Measurements from ENCODE around the gene TNS1. TPM values are rescaled to one million over a fixed set of nuclear protein-coding genes. Genes with fewer than 3 reads are reported as not detected.

Gene TNS1
- total and polyA plus RNA-seq, 9 of the 15 experiments (the other 6 are each of a cell fraction or from before 2014, with no cell fraction given), result 0.13 to 2.7 (median 0.77) TPM

DNA sequence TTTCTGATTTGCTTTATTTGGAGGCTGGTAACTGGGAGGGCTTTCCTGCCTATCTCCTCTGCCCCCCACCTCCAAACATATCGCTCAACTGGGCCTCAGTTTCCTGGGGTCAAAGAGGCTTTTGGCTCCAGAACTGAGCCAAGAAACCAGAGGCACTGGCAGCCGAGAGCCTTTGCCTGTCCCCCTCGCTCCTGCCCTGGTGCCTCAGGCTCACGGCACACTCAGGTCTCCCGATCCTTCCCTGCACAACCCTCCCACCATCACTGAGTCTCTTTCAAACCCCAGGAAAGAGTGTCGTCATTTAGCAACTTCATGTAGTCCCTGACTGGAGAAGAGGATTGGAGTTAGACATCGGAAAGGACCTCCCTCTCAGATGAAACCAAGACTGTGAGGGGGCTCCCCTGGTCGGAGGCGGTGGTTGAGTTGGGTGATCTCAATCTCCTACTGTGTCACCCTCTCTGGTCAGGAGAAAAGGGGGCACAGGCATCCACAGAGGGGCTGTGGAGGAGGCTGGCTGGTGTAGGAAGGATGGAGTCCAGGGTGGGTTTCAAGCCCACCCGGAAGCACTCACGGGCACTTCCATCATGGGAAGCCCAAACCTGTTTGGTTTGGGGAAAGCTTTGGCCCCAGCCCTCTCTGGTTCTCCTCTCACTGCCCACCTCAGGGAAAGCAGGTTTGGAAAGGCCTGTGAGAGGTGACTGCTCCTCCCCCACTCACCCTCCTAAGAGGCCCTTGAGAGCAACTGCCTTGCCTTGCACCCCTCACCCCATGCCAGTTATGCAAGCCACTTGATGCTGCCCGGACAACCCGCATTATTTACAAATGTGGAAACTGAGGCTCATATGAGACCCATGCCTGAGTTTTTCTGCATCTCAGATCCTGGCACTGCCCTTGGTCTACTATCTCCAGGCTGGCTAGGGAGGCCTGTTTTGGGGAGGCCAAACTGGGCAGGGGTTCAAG lies 62.3 kb downstream of the TNS1 start:
- Histone ChIP-seq H3K27me3 (ENCODE audit: control insufficient read depth in 2 of 2, insufficient read depth in 2 of 2, low read length in 2 of 2) (peaks cover 0 to 18% of the 10 kb centered on the region in 2 experiments; a peak in 3 of 5 replicates), H3K9ac (ENCODE audit: insufficient read depth in 1 of 2, low read depth in 2 of 2, low read length in 2 of 2) (no peak overlapping the region), H3K4me1 (replicated peaks in 1 of 2; ENCODE audit: control insufficient read depth in 2 of 2, insufficient read depth in 2 of 2, low read length in 2 of 2) (peaks cover 2 to 15% of the 10 kb centered on the region in 2 experiments; a peak in 3 of 5 replicates), H3K9me3 (replicated peaks; ENCODE audit: control insufficient read depth, insufficient read depth, low read depth, low read length) (no peaks in the 10 kb centered on the region), H4K20me1 (replicated peaks; ENCODE audit: control insufficient read depth, insufficient read depth, low read length) (no peaks in the 10 kb centered on the region), H3K4me3 (no peak overlapping the region), H3K36me3 (ENCODE audit: control insufficient read depth, insufficient read depth, low read length) (no peaks in the 10 kb centered on the region), H3K4me2 (ENCODE audit: insufficient read depth, low read length) (no peak overlapping the region), H3K79me2 (ENCODE audit: control insufficient read depth, insufficient read depth, low read length) (no peaks in the 10 kb centered on the region), H2AFZ (ENCODE audit: low read depth, low read length) (no peak overlapping the region), H3K9me1 (ENCODE audit: control insufficient read depth, insufficient read depth, low read length) (no peaks in the 10 kb centered on the region), H3K27ac (ENCODE audit: extremely low read depth, low read depth, low read length) (no peak overlapping the region)
- no TSS peak for BruUV-seq (replicated peaks)
- CTCF ChIA-PET (ENCODE audit: low intra/inter-chr PET ratio), result interaction anchor here (0.6 kb wide), 1 partner anchor 48 kb away, joined by 3 read pairs; no protein-coding TSS in a partner anchor
- TF ChIP-seq MXD1 (CRISPR knock-in tag; IDR thresholded peaks at IDR 0.05; ENCODE audit: borderline replicate concordance, poor library complexity, severe bottlenecking), result no peak
- no peak for TF ChIP-seq MNT (conservative IDR thresholded peaks at IDR 0.05)
- no peak for TF ChIP-seq SREBF1 (IDR thresholded peaks at IDR 0.05; ENCODE audit: borderline replicate concordance, low read depth, low read length)
- no peak for TF ChIP-seq ZFP91 (CRISPR knock-in tag; IDR thresholded peaks at IDR 0.05)
- TF ChIP-seq ZNF699 (CRISPR knock-in tag; IDR thresholded peaks at IDR 0.05; ENCODE audit: insufficient replicate concordance), result no peak
- no peak for TF ChIP-seq NELFE (IDR thresholded peaks at IDR 0.05; ENCODE audit: insufficient read depth, insufficient read length)
- TF ChIP-seq BDP1 (IDR thresholded peaks at IDR 0.05; ENCODE audit: insufficient read depth, insufficient read length), result no peak
- TF ChIP-seq RBM25 (IDR thresholded peaks at IDR 0.05; ENCODE audit: low read depth, low read length, severe bottlenecking), result no peak
- no peak for TF ChIP-seq MCM5 (IDR thresholded peaks at IDR 0.05; ENCODE audit: low read depth)
- TF ChIP-seq POLR3G (IDR thresholded peaks at IDR 0.05; ENCODE audit: extremely low read depth, insufficient read length, insufficient replicate concordance), result no peak
- TF ChIP-seq MXI1 (IDR thresholded peaks at IDR 0.05; ENCODE audit: low read depth, low read length), result no peak
- intact Hi-C loops (cut with micrococcal nuclease) (no loop called here), in situ Hi-C loops (cut with MboI) (no loop called here)
- POLR2A ChIA-PET, result no interaction called here
- 0% methylated on average over 10 of the region's 13 CpGs for WGBS (ENCODE audit: insufficient coverage, low coverage, missing lambda C conversion rate)
- DNase-seq (ENCODE audit: extremely low read depth in 1 of 4, low spot score in 3 of 4) (no peak), ATAC-seq (no peak), FAIRE-seq (no peak)

Measured in K562 (cell line).